NCI-H526 (cell line): ENCODE measurements around the gene DEK.
"Not testable (repeated sequence)": the region's sequence is repeated elsewhere in the genome, so short reads cannot be mapped to it uniquely, and the experiment has no call there.

Experiments
- DNase-seq, 2 experiments: peaks; one replicate each; lab custom pipeline; 2025; lab: John Stamatoyannopoulos, UW

Gene DEK, protein sequence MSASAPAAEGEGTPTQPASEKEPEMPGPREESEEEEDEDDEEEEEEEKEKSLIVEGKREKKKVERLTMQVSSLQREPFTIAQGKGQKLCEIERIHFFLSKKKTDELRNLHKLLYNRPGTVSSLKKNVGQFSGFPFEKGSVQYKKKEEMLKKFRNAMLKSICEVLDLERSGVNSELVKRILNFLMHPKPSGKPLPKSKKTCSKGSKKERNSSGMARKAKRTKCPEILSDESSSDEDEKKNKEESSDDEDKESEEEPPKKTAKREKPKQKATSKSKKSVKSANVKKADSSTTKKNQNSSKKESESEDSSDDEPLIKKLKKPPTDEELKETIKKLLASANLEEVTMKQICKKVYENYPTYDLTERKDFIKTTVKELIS

DNA sequence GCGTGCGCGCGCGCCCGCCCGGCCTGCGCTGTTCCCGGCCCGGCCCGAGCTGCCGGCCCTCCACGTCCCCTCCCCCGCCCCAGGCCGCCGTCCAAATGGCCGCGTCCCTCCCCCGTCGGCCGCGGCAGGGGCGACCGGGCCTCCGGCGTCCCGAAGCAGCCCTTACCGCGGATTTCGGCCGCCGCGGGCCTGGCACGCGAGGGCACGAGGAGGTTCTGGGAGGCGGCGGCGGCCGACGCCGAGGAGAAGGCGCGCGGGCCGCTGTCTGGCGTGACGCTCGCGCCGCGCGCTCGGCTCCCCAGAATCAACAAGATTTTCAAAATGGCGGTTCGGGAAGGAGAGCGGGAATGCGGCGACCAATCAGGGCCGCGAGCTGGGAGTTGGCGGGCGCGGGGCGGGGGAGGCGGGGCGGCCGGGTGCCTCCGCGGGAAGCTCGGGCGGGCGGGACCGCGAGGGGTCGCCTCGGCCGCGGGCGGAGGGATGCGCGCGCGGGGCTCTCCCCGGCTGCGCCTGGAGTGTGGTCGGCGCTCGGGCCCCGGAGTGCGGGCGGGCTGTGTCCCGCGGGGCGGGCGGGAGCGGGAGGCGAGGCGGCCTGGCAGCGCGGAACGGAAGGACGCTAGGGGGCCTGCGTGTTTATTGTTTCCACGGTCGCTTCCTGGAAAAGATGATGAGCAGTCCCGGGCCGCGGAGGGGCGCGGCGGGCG lies at the start of gene DEK:
DEK (minus strand) TSS at position 312 of the 704 bp plus-strand sequence. CDS start 543 bp downstream, outside the sequence.
- peak; percentile 85 to 97 for DNase-seq

DNA sequence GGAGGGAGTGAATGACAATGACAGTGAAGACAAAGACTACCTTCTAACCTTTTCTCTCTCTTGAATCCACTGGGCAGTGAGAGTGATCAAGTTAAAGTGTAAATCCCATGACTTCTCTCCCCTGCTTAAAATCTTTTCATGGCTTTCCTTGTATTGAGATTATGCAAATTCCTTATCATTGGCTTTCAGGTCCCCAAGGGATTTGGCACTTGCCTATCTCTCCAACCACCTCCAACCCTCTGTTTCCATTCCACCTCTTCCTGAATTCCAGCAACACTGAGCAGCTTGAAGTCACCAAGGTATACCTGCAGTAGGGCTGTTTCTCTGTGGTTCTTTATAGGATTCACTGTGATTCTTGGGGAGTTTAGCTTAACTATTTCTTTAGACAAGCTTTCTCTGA lies 48.0 kb upstream of the DEK start:
- DNase-seq, result peak in 1 of 2 experiments; percentile 54

DNA sequence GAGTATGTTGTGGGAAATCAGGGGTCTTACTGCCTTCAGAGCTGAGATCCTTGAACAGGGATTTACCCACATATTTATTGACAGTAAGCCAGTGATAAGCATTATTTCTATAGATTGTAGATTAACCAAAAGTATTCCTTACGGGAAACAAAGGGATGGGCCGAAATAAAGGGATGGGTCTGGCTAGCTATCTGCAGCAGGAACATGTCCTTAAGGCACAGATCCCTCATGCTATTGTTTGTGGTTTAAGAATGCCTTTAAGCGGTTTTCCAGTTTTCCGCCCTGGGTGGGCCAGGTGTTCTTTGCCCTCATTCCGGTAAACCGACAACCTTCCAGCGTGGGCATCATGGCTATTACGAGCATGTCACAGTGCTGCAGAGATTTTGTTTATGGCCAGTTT lies 45.7 kb upstream of the DEK start:
- not testable (repeated sequence) for DNase-seq

DNA sequence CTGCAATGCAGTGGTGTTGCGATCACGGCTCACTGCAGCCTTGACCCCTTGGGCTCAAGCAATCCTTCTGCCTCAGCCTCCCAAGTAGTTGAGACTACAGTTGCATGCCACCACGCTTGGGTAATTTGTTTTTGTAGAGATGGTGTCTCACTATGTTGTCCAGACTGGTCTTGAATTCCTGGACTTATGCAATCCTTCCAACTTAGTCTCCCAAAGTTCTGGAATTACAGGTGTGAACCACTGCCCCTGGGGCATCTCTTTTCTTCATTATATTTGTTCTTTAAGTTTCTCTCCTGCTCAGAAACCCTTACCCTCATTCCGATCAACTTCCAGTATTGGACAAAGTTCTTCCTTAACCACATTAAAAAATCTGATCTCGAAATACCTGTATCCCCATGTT lies 44.7 kb upstream of the DEK start:
- DNase-seq, result no peak

DNA sequence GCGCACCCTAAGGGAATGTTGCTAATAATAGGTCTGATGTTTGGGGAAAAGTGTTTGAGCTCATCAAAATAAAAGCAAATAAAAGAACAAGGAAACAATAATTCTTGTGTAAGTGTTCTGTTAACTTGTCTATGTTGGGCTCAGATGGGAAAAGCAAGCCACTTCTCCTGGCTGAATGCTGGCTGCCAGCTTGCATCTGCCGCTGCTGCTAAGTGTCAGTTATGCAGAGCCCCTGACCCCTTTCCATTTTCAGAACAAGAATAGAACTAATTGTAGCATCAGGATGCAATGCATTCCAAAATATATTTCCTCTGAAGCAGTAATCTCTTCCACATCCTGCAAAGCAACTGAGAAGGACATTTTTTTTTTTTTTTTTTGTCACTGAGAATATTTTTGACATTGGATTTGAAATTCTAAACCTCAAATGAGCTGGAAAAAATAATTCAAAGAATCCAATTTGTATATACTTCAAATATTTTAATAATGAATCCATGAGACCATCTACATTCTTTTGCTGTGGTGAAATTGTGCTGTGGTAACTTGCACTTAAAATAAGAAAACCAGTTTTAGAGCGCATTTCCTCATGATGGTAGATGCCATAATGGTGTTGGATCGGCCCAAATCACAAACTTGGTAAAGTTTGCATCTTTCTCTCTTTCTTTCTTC lies 43.9 kb upstream of the DEK start:
- no peak for DNase-seq

DNA sequence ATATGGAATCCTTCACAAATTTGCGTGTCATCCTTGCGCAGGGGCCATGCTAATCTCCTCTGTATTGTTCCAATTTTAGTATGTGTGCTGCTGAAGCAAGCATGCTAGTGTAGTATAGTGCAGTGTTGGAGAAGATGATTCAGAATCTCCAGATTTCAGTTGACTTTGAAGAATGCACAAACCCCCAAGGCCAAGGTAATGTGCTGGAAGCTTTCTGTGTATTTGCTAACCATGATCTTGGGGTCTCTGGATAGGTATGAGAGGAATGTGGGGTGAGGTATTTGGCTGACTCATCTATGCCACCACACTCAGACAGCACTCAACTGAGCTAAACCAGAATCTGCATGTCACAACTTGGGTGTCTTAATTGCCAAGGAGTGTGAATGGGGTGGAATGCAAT lies 42.6 kb upstream of the DEK start:
- no peak for DNase-seq

DNA sequence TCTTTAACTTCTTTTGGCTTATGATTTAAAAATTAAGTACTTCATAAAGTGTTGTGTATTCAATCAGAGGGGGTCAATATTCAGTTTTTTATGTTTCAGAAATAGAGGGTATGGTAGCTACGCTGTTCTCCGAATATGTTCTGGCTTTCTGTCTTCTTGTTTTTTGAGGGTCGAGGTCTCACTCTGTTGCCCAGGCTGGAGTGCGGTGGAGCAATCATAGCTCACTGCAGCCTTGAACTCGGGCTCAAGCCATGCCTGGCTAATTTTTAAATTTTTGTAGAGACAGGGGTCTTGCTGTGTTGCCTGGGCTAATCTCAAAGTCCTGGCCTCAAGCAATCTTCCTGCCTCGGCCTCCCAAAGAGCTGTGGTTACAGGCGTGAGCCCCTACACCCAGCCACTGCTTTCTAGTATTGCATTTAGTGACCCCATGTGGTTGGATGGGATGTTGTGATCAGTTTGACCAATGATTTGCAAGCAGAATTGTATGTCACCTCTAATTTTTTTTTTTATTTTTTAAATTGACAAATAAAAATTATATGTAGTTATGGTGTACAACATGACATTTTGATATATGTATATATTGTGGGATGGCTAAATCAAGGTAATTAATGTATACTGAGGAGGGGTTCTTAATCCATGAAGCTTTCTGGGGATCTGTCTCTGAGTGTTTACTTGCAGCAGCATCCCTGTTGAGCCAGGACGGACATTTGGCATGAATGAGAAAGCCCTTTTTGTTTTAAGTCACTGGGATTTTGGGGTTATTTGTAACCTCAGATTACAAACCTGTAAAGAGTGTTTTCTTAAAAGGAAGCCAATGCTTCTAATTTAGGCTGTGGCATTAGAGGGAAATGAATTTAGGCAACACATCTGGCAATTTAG lies 38.5 kb upstream of the DEK start:
- peak in 1 of 2 experiments; percentile 50 for DNase-seq

DNA sequence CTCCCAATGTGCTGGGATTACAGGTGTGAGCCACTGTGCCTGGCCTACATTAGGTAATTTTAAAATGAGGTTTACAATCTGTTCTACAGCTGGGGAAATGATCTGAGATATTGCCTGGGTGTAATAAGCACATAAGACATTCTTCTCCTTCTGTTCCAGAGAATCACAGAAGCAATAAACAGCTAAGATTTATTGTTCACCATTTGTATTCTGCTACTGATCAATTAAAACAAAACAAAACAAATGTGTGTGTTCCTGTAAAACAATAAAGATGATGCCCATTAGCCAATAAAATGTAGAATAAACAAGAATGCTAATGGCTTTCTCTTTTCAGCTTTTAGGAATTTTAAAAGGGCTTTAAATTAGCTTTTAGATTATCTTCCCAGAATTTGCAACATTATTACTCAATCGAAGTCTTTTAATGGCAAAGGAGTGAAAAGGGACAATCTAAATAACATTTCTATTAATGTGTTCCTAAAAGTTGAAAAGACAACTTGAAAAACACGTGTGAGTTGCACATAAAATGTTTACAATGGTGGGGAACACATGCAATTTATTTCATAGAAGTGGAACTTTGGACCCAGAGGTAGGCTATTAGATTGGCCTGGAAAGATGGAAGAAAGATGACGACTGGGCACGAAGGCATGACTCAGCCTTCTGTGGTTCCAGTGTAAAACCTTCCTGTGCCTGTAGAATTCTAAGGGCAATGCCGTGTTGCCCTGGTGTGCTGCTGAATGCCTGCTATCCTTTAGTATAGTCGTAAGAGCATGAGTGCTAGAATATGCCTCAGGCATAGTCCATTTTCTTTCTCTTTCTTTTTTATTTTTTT lies 29.0 kb upstream of the DEK start:
- DNase-seq, result no peak

DNA sequence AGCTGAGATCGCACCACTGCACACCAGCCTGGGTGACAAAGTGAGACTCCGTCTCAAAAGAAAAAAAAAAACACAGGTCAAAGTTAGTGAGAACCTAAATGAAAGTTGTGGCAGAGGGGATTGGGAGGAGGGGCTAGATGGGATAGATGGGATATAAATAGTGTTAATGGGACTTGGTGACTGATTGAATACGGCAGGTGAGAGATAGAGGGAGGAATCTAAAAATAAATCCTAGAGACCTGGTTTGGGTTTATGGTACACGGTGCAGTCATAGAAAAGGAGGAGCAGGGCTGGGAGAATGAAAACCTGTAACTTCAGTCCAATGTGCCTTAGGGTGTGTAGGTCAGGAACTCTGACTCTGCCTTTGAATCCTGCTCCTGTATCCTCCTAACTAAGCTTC lies 25.0 kb upstream of the DEK start:
- no peak for DNase-seq

DNA sequence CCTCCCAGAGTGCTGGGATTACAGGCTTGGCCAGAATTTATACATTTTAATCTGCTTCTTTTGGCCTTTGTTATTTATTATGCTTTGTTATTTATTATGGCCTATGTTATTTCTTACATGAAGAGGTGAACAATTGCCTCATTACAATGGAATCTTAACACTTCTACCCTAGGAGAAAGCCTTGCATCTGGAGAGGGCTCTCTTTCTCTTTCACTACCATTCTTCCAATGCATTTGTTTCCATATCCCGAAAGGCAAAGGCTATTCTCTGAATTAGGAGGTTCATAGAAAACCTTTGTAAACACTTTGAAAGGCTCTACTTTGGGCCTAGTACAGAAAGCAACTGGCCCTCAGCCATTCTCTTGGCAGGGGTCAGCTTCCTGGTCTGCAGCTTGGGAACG lies 19.9 kb upstream of the DEK start:
- no peak for DNase-seq

DNA sequence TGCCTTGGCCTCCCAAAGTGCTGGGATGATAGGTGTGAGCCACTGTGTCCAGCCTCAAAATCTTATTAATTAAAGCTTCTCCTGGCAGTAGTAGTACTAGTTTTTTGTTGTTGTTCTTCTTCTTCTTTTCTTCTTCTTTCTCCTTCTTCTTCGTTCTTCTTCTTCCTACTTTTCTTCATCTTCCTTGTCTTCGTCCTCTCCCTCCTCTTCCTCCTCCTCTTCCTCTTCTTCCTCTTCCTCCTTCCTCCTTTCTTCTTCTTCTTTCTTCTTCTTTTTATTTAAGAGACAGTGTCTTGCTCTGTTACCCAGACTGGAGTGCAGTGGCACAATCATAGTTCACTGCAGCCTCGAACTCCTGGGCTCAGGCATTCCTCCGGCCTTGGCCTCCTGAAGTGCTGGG lies 17.2 kb upstream of the DEK start:
- DNase-seq, result no peak

DNA sequence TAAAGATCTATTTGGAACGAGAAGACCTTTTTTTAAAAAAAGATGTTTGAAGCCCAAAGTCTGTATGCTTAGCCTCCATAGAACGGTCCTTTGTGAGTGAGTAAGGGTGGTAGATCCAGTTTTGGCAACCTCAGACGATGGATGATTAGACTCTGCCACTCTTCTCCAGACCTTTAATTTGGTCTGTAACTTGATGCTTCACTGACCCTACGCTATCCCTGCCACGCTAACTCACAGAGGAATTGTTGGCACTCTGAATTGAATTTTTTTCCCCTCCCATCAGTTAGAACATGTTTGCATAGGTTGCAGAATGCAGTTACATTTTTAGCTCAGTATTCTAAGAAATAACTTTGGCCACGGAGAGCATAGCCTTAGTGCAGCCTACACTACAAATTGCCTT lies 15.8 kb upstream of the DEK start:
- peak; percentile 70 to 90 for DNase-seq

DNA sequence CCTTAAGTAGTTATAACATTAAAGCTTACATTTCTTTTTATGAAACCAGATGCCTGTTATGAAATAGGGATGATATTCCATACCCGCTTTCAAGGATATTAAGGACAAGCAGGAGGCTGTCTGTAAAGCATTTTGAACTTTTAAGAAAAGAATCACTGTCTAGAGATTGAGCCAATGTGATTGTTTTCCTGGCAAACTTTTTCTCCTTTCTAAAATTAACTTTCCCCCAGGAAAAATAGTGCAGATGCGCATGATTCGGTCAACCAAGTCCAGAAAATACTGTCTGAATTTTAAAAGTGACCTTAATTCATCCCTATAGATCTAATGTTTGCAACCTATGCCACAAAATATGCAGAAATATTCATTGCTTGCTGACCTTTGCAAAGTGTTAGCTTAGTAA lies 15.1 kb upstream of the DEK start:
- DNase-seq, result no peak

DNA sequence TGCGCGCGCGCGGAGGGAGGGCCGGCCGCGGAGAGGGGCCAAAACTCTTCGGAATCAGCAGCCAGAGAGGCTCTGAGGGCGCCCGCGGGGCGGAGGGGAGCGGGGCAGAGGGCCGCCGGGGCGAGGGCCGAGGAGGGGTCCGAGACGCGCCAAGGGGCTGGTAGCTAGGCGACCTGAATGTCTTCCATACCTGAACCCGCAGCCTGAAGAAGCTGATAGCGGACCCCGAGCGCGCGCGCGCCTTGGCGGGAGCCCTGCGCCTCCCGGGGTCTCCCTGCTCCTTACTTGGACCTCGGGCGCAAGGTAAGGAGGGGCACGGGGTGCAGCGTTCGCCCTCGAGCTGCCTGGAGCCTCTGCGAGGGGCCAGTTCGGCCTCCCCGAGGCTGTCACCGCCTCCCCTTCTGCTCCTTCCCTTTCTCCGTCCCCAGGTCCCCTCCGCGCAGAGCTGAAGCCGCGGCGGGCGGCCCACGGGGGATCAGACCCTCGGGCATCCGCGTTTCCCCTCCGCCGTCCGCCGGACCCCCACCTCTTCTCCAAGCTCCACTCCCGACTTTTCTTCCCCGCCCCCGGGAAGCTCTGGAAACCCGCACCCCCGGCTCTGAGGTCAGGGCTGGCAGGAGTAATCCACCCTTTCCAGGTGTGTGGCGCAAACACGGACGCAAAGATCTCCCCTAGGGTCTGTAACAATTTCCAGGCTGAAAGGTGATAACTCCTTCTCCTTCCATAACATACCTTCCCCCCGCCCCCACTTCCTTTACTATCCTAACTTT lies 13.1 kb upstream of the DEK start:
- peak in 1 of 2 experiments; percentile 38 for DNase-seq

DNA sequence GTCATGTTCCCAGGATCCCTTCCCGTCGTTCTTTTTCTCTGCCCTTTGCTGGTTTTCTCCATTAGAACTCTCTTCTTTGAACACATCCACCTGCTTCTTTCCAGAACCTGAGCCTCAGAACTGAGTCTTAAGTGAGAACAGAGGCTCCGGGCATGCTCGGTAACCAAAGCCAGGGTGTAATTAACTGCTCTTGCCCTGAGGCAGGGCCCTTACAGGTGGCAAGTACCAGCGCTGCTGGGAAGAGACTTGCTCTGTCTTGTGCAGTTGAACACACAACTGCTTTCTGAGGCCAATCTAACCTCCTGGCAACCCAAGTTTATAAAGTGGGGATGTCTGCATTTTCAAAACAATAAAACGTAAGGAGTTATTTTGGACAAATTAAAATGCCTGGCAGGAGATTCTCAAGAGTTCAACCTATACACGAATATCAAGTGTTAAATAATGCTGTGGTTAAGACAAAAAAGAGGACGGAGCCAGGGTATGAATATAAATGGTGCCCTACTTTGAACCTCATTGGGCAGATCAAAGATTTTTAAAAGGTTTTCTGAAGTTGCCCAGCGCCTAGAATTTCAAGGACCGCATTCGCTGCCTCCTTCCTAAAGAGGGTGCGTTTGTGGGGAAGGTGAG lies 12.4 kb upstream of the DEK start:
- peak in 1 of 2 experiments; percentile 58 for DNase-seq

DNA sequence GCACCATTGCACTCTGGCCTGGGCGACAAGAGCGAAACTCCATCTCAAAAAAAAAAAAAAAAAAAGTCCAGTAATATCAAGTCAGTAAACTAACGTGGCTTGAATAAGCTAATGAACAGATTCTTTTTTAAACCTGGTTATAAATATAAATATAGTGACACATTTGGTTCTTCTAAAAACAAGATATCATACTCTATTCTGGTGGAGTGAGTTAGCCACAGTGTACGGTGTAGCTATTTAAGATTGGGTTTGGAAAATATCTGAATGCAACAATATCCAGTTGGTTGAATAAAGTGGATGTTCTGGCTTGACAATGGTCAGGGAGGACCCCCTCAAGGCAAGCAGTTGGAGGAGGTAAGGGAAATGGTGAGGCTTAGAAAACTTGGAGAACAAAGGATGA lies 5.9 kb upstream of the DEK start:
- DNase-seq, result no peak

DNA sequence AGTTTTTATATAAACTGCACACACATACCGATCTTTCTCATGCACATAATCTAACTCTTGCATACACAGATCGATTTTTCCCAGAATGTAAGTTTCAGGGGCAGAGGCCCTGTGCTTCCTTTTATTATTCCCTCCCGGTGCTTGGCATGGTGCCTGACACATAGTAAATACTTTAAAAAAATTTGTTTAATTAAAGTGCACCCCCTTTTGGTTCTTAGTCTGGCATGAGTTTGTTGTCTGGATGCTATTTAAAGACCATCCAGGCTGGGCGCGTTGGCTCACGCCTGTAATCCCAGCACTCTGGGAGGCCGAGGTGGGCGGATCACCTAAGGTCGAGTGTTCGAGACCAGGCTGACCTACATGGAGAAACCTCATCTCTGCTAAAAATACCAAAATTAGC lies 5.4 kb upstream of the DEK start:
- no peak for DNase-seq

DNA sequence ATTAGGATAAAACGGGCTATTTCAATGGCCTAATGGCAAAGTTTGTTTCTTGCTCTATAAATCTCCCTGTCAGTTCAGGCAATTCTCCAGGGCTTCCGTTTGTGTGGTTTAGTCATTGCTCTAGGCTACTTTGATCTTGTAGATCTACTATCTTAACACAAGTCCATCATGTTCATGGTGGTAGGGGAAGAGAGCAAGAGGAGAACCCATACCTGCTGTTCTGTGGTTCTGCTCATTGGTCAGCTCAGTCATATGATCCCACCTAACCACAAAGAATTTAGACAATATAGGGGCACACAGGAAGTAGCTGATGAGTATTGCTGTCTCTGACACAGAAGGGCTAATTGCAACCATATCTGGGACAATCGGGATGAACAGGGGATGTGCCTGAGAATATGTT lies 4.9 kb upstream of the DEK start:
- DNase-seq, result no peak

DNA sequence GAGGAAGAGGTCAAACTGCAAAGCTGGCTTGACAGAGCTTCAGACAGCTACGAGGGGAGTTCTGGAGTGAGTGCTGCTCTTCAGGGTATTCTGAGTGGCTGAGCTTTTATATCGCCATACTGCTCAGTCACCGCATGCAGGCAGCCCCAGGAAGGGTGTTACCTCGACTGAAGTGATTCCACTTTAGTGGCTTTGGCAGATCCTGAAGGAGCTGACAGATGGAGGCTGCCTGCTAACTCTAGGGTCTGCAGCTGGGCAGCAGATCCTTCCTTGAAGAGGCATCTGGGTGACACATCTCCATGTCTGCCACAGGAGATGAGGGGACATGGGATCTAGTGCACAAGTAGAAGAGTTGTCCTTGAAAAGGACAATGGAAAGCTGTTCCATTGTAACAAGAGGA lies 3.7 kb upstream of the DEK start:
- DNase-seq, result no peak

DNA sequence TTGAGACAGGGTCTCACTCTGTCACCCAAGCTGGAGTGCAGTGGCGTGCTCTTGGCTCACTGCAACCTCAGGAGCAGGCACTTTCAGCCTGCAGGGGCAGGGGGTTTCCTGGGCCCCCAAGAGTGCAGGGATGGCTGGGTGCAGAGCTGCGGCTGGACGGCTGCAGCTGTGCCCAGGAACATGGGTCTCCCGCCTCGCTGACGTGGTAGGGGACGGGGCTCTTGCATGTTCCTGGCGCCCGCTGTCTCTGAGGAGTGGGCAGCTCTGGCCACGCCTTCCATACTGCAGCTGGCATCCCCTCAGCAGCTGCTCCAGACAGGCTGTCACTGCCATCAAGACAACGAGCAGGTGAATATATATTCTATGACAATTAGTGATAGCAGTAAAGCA lies 2.2 kb upstream of the DEK start:
- no peak for DNase-seq
